Small intestine (tissue), 7 donors: ENCODE measurements around the gene KLF6. TPM values are rescaled to one million over a fixed set of nuclear protein-coding genes. Genes with fewer than 3 reads are reported as not detected.

Source experiments
- DNase-seq, 2 donors: peaks; one replicate each; pipeline versions ENCODE4 v3.0.0 to v3.0.0-alpha.2; 2013
- FAIRE-seq: peaks from 2 replicates; lab custom pipeline; 2012; peaks lifted over from hg19 to GRCh38; lab: Jason Lieb, UNC
- H3K27ac ChIP-seq, 3 donors: one replicate each; pipeline ENCODE4 v1.5.1; 2013; ENCODE audit warnings: low read length in 2 of 3, mild to moderate bottlenecking in 2 of 3, control low read depth in 1 of 3, inconsistent platforms in 1 of 3, low read depth in 1 of 3, moderate library complexity in 1 of 3
- H3K27me3 ChIP-seq, 3 donors: one replicate each; pipeline ENCODE4 v1.6.1; 2013; ENCODE audit warnings: low read length in 3 of 3, inconsistent platforms in 1 of 3; ENCODE audit not compliant: control insufficient read depth in 3 of 3, insufficient read depth in 3 of 3
- H3K36me3 ChIP-seq, 3 donors: one replicate each; pipeline ENCODE4 v1.6.1; 2013; ENCODE audit warnings: low read length in 3 of 3, inconsistent platforms in 1 of 3, low read depth in 1 of 3, mild to moderate bottlenecking in 1 of 3, moderate library complexity in 1 of 3; ENCODE audit not compliant: control insufficient read depth in 3 of 3, insufficient read depth in 2 of 3
- H3K4me1 ChIP-seq, 3 donors: one replicate each; pipeline ENCODE4 v1.6.1; 2013; ENCODE audit warnings: low read length in 2 of 3, inconsistent platforms in 1 of 3, low read depth in 1 of 3, mild to moderate bottlenecking in 1 of 3, moderate library complexity in 1 of 3; ENCODE audit not compliant: control insufficient read depth in 3 of 3, insufficient read depth in 2 of 3
- H3K4me3 ChIP-seq, 3 donors: one replicate each; pipeline ENCODE4 v1.5.1; 2013; ENCODE audit warnings: low read length in 3 of 3, control low read depth in 1 of 3, inconsistent platforms in 1 of 3, low read depth in 1 of 3, mild to moderate bottlenecking in 1 of 3, moderate library complexity in 1 of 3
- H3K9me3 ChIP-seq, 2 donors: one replicate each; pipeline ENCODE4 v1.6.1; 2013; ENCODE audit warnings: low read depth in 1 of 2, low read length in 1 of 2; ENCODE audit not compliant: control insufficient read depth in 2 of 2, insufficient read depth in 1 of 2
- WGBS, 3 donors: extraction: QIAGEN DNeasy Blood & Tissue Kit; methylation state at CpG; one replicate each; pipeline ENCODE4 v1.1.7; 2013; 5-methylcytosine and 5-hydroxymethylcytosine counted together
- polyA plus RNA-seq, 4 donors: library from polyadenylated mRNA; stranded (reverse) in 3 of 4; unstranded in 1 of 4; fragments of 200-250 nt in 3 of 4; fragments of 120-200 nt in 1 of 4; gene quantifications; one replicate each; pipeline versions ENCODE4 v1.2.1 to v1.2.3, GENCODE V29; 2013
- donor health status: healthy with polysubstance abuse.
- donor health status: control.
- donor health status: control.
- donor health status: Bipolar disorder and iron deficiency.
- donor health status: healthy.

KLF6 gene
- polyA plus RNA-seq, 4 donors, result 47.3 to 97.7 (median 72.1) TPM

DNA sequence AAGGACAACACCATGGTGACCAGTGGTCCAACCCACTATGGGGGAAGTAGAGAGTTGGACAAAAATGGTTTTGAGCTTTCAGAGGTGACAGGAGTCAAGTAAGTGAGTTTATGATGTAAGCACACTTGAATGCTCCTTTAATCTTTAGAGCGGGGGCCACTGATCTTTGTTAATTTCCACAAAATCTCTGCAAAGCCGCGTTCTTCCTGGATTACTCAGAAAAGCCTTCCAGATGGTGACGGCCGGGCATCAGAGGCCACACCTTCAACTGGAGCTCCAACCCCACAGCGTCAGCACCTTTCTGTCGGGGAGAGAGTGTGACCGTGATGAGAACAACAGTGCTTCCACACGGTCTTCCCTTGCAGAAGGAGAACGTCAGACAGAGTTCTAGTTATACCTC is 35.2 kb upstream of the KLF6 start:
- FAIRE-seq, result no peak
- Histone ChIP-seq H3K4me3 (no peak overlapping the region), H3K9me3 (peaks cover 0 to 4% of the 10 kb centered on the region in 2 donors), H3K27ac (no peak overlapping the region), H3K27me3 (no peaks in the 10 kb centered on the region), H3K4me1 (peaks cover 0 to 3% (median 3%) of the 10 kb centered on the region in 3 donors), H3K36me3 (no peaks in the 10 kb centered on the region)
- WGBS, 3 donors, result 91 to 93% (median 93%) methylated on average over 10 of the region's 10 CpGs
- DNase-seq, result no peak

DNA sequence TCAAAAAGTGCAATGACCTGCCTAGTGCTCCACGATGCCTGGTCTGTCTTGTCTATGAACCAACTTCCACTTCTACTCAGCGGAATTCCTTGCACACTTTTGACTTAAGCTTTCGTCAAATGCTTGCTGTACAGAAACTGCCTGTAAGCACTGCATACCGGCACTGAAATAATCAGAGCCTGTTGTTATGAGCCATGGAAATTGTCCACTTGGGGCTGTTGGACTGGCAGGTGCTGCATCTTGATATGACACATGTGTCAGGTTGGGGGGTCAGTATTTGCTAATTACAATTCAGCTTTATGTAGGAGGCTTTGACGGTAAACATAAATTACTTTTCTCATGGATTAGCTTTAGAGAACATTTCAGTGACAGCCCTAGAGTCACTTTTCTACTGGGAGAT is 32.0 kb upstream of the KLF6 start:
- 95 to 97% (median 95%) methylated on average over 5 of the region's 5 CpGs for WGBS, 3 donors
- Histone ChIP-seq H3K27ac (no peak overlapping the region), H3K9me3 (peaks cover 0 to 4% of the 10 kb centered on the region in 2 donors), H3K27me3 (no peaks in the 10 kb centered on the region), H3K4me3 (no peak overlapping the region), H3K36me3 (no peaks in the 10 kb centered on the region), H3K4me1 (peaks cover 0 to 2% (median under 1%) of the 10 kb centered on the region in 3 donors)
- FAIRE-seq (no peak), DNase-seq (no peak)

DNA sequence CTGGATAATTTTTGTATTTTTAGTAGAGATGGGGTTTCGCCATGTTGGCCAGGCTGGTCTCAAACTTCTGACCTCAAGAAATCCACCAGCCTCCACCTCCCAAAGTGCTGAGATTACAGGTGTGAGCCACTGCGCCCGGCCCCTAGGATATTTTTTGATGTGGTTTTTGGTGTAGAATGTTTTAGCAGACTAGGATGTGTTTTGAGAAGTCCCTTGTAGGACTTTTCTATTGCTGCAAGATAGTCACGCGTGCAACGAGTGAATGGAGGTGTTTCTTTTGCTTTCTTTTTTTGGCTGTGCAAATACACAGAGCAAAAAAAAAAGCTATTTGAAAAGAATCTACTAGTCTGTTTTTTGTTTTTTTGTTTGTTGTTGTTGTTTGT is 29.8 kb upstream of the KLF6 start:
- Histone ChIP-seq H3K27me3 (no peaks in the 10 kb centered on the region), H3K36me3 (no peaks in the 10 kb centered on the region), H3K27ac (no peak overlapping the region), H3K9me3 (peaks cover 0 to 4% of the 10 kb centered on the region in 2 donors), H3K4me3 (no peak overlapping the region), H3K4me1 (peaks cover 0 to 20% (median 6%) of the 10 kb centered on the region in 3 donors)
- WGBS, 3 donors, result 85 to 94% (median 93%) methylated on average over 6 of the region's 6 CpGs
- FAIRE-seq (no peak), DNase-seq (no peak)

DNA sequence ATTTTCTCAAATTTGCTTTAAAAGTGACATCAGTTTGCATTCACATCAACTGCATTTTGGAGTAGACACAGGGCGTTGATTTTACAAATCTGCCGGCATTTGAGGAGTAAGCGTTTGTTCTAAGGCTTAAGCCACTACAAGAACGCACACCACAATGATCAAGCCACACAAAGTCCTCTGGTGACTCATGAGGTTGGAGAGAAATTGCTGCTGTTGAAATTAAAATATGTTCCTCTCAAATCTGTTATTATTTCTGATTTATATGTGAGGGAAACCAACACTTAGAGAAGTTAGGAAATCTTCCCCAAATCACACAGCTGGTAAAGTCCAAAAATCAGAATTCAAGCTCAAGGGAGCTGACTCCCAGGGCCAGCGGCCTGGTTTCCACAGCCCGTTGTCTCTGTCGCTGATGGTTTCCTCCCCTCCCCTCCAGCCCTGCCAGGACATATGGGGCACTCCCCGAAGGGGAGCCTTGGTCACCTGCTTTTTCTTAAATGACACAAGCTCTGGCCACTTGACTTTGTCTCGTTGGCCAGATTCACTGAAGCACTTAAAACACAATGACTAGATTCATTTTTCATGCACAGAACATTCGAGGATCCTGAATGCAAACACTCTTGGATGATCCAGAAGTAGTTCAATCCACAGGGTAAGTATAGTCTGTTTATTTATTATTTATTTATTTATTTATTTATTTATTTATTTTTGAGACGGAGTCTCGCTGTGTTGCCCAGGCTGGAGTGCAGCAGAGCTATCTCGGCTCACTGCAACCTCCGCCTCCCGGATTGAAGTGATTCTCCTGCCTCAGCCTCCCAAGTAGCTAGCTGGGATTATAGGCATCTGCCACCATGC is 29.2 kb upstream of the KLF6 start:
- 82 to 91% (median 90%) methylated on average over 15 of the region's 15 CpGs for WGBS, 3 donors
- peaks cover 0 to 4% of the 10 kb centered on the region in 2 donors for H3K9me3 ChIP-seq
- H3K4me3 ChIP-seq, result no peak overlapping the region
- peak in 1 of 2 donors; percentile 48 for DNase-seq
- no peaks in the 10 kb centered on the region for H3K36me3 ChIP-seq
- no peak for FAIRE-seq
- H3K27ac ChIP-seq, result peak overlapping the region in 2 of 3 donors; percentile 3 to 80
- peaks cover 0 to 26% (median 8%) of the 10 kb centered on the region in 3 donors for H3K4me1 ChIP-seq
- no peaks in the 10 kb centered on the region for H3K27me3 ChIP-seq

DNA sequence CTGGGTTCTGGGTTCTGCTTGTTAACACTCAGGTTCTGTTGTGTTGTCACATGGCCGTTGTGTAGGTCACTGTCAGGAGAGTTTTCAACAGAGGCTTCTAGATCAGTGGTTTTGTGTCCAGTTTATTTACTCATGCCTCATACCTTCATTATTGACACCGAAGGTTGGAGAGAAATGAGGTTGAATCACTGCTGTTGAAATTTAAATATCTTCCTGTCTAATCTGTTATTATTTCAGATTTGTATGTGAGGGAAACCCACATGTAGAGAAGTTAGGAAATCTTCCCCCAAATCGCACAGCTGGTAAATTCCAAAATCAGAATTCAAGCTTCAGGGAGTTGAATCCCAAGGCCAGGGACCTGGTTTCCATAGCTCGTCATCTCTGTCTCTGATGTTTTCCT is 28.3 kb upstream of the KLF6 start:
- WGBS, 3 donors, result 91 to 95% (median 92%) methylated on average over 4 of the region's 4 CpGs
- Histone ChIP-seq H3K4me3 (no peak overlapping the region), H3K4me1 (peaks cover 3 to 31% (median 11%) of the 10 kb centered on the region in 3 donors), H3K9me3 (peaks cover 0 to 4% of the 10 kb centered on the region in 2 donors), H3K27me3 (no peaks in the 10 kb centered on the region), H3K36me3 (no peaks in the 10 kb centered on the region), H3K27ac (no peak overlapping the region)
- DNase-seq, result no peak
- no peak for FAIRE-seq

DNA sequence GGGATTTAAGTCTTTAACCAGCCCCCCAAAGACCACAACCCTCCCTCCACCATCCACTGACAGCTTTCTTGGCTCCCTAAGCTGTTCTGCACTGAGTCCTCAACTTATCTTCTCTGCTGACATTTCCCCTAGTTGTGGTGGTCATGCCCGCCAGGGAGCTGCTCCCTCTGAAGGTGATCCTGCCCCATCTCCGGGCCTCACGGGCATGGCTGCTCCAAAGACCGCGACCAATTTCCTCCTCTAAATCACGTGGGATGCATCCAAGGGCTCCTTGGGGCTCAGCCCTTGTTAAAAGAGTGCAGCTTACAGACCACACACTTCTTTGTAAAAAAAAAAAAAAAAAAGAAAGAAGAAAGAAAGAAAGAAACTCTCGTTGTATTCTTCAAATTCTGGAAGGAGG is 27.1 kb upstream of the KLF6 start:
- Histone ChIP-seq H3K4me1 (peaks cover 9 to 41% (median 22%) of the 10 kb centered on the region in 3 donors), H3K27ac (peak overlapping the region; percentile 91 to 98 (median 97)), H3K4me3 (no peak overlapping the region), H3K27me3 (no peaks in the 10 kb centered on the region), H3K36me3 (no peaks in the 10 kb centered on the region), H3K9me3 (peaks cover 0 to 4% of the 10 kb centered on the region in 2 donors)
- FAIRE-seq, result no peak
- DNase-seq, result no peak
- WGBS, 3 donors, result 69 to 90% (median 86%) methylated on average over 7 of the region's 7 CpGs

DNA sequence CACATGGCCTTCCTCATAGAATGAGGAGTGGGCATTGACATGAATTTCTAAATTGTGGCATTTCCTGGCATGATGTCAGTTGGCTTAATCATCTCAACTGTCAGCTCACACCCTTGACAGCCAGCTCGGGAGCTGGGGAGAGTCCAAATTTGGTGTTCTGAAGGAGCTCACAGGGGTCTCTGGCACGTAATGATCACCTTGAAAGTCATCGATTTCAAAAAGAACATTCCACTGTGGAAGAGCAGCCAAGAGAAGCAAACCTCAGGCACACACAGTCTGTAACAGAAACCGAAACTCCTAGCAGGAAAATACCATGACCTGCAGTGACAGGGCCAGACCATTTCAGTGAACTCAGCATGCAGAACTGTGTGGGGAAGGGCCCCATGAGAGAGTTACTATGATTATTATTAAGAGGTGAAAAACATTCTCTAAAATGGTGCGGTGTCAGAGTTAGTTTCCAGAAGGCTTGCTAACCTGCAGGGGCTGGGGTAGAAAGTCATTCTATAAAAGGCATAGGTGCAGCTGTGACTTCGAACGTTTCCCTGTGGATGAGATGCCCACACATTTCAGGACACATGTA is 26.4 kb upstream of the KLF6 start:
- no peak for FAIRE-seq
- Histone ChIP-seq H3K36me3 (no peaks in the 10 kb centered on the region), H3K4me1 (peaks cover 12 to 49% (median 26%) of the 10 kb centered on the region in 3 donors), H3K27me3 (no peaks in the 10 kb centered on the region), H3K9me3 (peaks cover 0 to 3% of the 10 kb centered on the region in 2 donors), H3K4me3 (peak overlapping the region in 1 of 3 donors; percentile 18), H3K27ac (peak overlapping the region; percentile 91 to 98 (median 97))
- peak; percentile 86 to 92 for DNase-seq
- 7 to 23% (median 16%) methylated on average over 7 of the region's 7 CpGs for WGBS, 3 donors

DNA sequence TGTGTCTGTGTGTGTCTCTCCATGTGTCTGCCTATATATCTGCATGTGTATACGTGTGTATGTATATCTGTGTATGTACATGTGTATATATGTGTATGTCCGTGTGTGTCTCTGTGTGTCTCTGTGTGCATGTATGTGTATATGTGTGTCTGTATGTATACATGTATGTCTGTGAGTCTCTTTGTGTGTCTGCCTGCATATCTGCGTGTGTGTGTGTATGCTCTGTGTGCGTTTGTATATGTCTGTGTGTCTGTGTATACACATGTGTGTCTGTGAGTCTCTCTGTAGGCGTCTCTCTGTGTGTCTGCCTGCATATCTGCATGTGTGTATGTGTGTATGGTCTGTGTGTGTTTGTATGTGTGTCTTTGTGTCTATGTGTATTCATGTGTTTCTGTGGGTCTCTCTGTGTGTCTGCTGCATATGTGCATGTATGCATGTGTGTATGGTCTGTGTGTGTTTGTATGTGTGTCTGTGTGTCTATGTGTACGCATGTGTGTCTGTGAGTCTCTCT is 23.7 kb upstream of the KLF6 start:
- WGBS, 3 donors, result 93 to 97% (median 96%) methylated on average over 6 of the region's 6 CpGs
- no peaks in the 10 kb centered on the region for H3K36me3 ChIP-seq
- no peaks in the 10 kb centered on the region for H3K27me3 ChIP-seq
- no peaks in the 10 kb centered on the region for H3K9me3 ChIP-seq
- peaks cover 16 to 62% (median 26%) of the 10 kb centered on the region in 3 donors for H3K4me1 ChIP-seq
- no peak for DNase-seq
- H3K4me3 ChIP-seq, result no peak overlapping the region
- peak overlapping the region in 2 of 3 donors; percentile 92 to 95 for H3K27ac ChIP-seq
- FAIRE-seq, result no peak
